ENCODE results near the gene TBC1D22A.

TBC1D22A gene

GRCh38 chr22:47010211-47010610 lies 247.8 kb downstream of the TBC1D22A start:
- Histone ChIP-seq H3K27ac (no peak overlapping the region), H3K4me3 (no peak overlapping the region)
- no peak for DNase-seq (ENCODE audit: low spot score)
- TF ChIP-seq CTCF (IDR thresholded peaks at IDR 0.05) = no peak

GRCh38 chr22:47011131-47011858 lies 248.8 kb downstream of the TBC1D22A start:
- DNase-seq (ENCODE audit: low spot score) = no peak

GRCh38 chr22:47011859-47012258 lies 249.4 kb downstream of the TBC1D22A start:
- no peak for DNase-seq (ENCODE audit: low spot score)
- TF ChIP-seq CTCF (IDR thresholded peaks at IDR 0.05) = no peak
- no peak overlapping the region for H3K27ac ChIP-seq
- no peak overlapping the region for H3K4me3 ChIP-seq

More at GRCh38 chr22:47011131-47011858, 248.8 kb downstream of the TBC1D22A start:
- no peak overlapping the region for H3K27ac ChIP-seq
- TF ChIP-seq CTCF (IDR thresholded peaks at IDR 0.05) = no peak
- H3K4me3 ChIP-seq = no peak overlapping the region

GRCh38 chr22:47012589-47013370 lies 250.3 kb downstream of the TBC1D22A start:
- no peak for TF ChIP-seq CTCF (IDR thresholded peaks at IDR 0.05)
- no peak for DNase-seq (ENCODE audit: low spot score)
- Histone ChIP-seq H3K4me3 (no peak overlapping the region), H3K27ac (no peak overlapping the region)

GRCh38 chr22:47013861-47014635 lies 251.6 kb downstream of the TBC1D22A start:
- no peak overlapping the region for H3K27ac ChIP-seq
- no peak overlapping the region for H3K4me3 ChIP-seq
- DNase-seq (ENCODE audit: low spot score) = no peak
- TF ChIP-seq CTCF (IDR thresholded peaks at IDR 0.05) = no peak

- DNase-seq (ENCODE audit: low spot score) = no peak
- TF ChIP-seq CTCF (IDR thresholded peaks at IDR 0.05) = no peak
- no peak overlapping the region for H3K4me3 ChIP-seq
- no peak overlapping the region for H3K27ac ChIP-seq
These were observed 252.3 kb downstream of the TBC1D22A start for GRCh38 chr22:47014636-47015345.
